T-helper 1 cell treated with Interleukin-12 subunit alpha and Interleukin-12 subunit beta and Interleukin-4 antibody, amounts not matched to agents 30 ng/mL and 1 ng/mL, for 36 hours (primary cell): ENCODE measurements around the gene GPR152. TPM values are rescaled to one million over a fixed set of nuclear protein-coding genes. Genes with fewer than 3 reads are reported as not detected.

Experiments used
- total RNA-seq: library from RNA; stranded (reverse); gene quantifications from 2 replicates; pipeline ENCODE4 v1.2.3, GENCODE V29; 2022

Gene GPR152
- total RNA-seq, 1 donor from 2014 or later, result not detected

Other genes starting within 250 kb of the GPR152 start
- 351 and 369 TPM in 2 replicates for gene GRK2, start 186.3 kb downstream of the GPR152 start, total RNA-seq
- gene ANKRD13D, start 163.4 kb downstream of the GPR152 start, total RNA-seq, result 198 and 200 TPM in 2 replicates
- gene SSH3, start 149.2 kb downstream of the GPR152 start, total RNA-seq, result 13.0 and 17.3 TPM in 2 replicates
- 58.8 and 62.1 TPM in 2 replicates for gene POLD4, start 99.2 kb downstream of the GPR152 start, total RNA-seq
- gene CLCF1, start 79.1 kb downstream of the GPR152 start, total RNA-seq, result 0.15 and 0.29 TPM in 2 replicates
- 39.6 and 47.7 TPM in 2 replicates for gene RAD9A, start 60.7 kb downstream of the GPR152 start, total RNA-seq
- gene PPP1CA, start 50.9 kb downstream of the GPR152 start, total RNA-seq, result 347 and 352 TPM in 2 replicates
- 312 and 319 TPM in 2 replicates for gene TBC1D10C, start 48.6 kb downstream of the GPR152 start, total RNA-seq
- gene CARNS1, start 37.1 kb downstream of the GPR152 start, total RNA-seq, result 0.47 and 0.66 TPM in 2 replicates
- gene RPS6KB2, start 24.2 kb downstream of the GPR152 start, total RNA-seq, result 63.7 and 69.5 TPM in 2 replicates
- gene PTPRCAP, start 15.0 kb downstream of the GPR152 start, total RNA-seq, result 406 and 428 TPM in 2 replicates
- 242 and 243 TPM in 2 replicates for gene CORO1B, start 9.3 kb downstream of the GPR152 start, total RNA-seq
- 3.6 and 4.2 TPM in 2 replicates for gene CABP4, start 2.6 kb upstream of the GPR152 start, total RNA-seq
- gene TMEM134, start 16.5 kb upstream of the GPR152 start, total RNA-seq, result 40.5 and 43.9 TPM in 2 replicates
- gene AIP, start 30.3 kb upstream of the GPR152 start, total RNA-seq, result 149 and 163 TPM in 2 replicates
- gene PITPNM1, start 52.6 kb upstream of the GPR152 start, total RNA-seq, result 118 and 119 TPM in 2 replicates
- gene CDK2AP2, start 55.4 kb upstream of the GPR152 start, total RNA-seq, result 189 and 191 TPM in 2 replicates
- gene CABP2, start 70.7 kb upstream of the GPR152 start, total RNA-seq, result not detected in 2 replicates
- 262 TPM in 2 replicates for gene GSTP1, start 131.1 kb upstream of the GPR152 start, total RNA-seq
- 244 and 258 TPM in 2 replicates for gene NDUFV1, start 154.2 kb upstream of the GPR152 start, total RNA-seq
- gene NUDT8, start 177.2 kb upstream of the GPR152 start, total RNA-seq, result 6.5 and 6.7 TPM in 2 replicates
- not detected in 2 replicates for gene TBX10, start 187.0 kb upstream of the GPR152 start, total RNA-seq
- gene ACY3, start 198.0 kb upstream of the GPR152 start, total RNA-seq, result 0.37 TPM in 1 of 2 replicates, not detected in the other
- gene ALDH3B2, start 221.9 kb upstream of the GPR152 start, total RNA-seq, result not detected in 2 replicates